Cortex of kidney (tissue), 1 donor: ENCODE measurements around the gene ARPC1B.
"Not testable (repeated sequence)": the region's sequence is repeated elsewhere in the genome, so short reads cannot be mapped to it uniquely, and the experiment has no call there.

Experiments used
- DNase-seq: peaks from one replicate; lab custom pipeline; 2025; lab: John Stamatoyannopoulos, UW

Gene ARPC1B

DNA sequence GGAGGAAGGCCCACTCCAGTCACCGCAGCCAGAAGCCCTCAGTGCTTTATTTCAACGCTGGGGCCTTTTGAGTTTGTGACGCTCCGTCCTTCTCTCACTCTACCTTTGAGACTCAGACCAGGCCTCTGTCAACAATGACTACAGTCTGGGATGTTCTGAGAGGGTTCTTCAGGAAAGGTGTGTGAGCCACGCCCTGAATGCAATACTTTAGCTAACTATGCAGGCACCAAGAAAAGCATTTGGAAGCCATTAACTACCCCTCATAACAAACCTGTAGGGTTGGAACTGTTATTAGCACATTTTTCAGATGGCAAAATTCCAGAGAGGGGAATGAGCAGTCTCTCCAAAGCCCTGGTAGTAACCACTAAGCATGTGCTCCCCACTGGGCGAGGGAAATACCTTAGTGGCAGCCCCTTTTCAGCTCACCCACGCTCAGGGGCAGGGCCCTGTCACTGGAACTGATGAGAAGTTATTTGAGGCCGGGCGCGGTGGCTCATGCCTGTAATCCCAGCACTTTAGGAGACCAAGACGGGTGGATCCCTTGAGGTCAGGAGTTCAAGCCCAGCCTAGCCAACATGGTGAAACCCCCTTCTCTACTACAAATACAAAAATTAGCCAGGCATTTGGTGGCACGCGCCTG, 5.7 kb upstream of the ARPC1B start:
- DNase-seq, result no peak

DNA sequence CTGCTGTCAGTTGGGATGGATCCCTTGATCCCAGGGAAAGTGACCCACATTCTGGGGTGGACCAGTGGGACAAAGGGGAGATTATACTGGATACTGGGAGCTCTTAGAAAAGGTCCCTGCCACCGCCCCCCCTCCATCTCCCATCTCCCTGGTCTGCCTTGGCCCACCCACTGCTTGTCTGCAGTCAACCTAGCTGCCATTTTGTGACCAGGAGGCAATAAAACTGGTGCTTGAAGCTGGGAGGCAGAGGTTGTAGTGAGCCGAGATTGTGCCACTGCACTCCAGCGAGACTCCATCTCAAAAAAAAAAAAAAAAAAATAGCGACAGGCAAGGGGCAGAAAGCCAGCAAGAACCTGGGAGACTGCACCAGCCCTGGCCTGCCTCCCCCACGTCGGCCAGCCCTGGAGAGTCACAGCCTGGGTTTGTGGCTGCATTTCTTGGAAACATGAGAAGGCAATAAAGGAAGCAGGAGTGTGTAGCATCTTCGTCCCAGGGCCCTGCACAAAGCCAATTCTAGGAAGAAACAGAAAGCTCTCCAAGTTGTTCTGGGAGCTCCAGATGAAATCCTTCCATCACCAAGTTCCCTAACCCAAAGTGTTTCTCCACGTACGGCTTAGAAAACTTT, 4.7 kb upstream of the ARPC1B start:
- DNase-seq, result no peak

DNA sequence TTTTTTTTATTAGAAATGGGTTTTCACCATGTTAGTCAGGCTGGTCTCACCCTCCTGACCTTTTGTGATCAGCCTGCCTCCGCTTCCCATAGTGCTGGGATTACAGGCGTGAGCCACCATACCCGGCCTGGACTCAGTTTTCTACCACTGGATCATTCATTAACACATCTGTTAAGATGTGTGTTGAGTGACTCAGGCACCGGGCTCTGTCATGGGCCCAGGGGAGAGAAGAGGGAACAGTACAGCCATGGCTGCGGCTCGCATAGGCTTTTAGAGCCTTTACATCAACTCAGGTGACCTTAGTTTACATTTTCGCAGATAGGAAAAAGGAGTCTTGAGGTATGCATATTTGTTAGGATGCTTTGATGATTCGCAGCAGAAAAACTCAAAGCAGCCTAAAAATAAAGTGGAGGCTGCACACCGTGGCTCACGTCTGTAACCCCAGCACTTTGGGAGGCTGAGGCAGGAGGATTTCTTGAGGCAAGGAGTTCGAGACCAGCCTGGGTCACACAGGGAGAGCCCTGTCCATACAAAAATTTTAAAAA, 3.1 kb upstream of the ARPC1B start:
- no peak for DNase-seq

DNA sequence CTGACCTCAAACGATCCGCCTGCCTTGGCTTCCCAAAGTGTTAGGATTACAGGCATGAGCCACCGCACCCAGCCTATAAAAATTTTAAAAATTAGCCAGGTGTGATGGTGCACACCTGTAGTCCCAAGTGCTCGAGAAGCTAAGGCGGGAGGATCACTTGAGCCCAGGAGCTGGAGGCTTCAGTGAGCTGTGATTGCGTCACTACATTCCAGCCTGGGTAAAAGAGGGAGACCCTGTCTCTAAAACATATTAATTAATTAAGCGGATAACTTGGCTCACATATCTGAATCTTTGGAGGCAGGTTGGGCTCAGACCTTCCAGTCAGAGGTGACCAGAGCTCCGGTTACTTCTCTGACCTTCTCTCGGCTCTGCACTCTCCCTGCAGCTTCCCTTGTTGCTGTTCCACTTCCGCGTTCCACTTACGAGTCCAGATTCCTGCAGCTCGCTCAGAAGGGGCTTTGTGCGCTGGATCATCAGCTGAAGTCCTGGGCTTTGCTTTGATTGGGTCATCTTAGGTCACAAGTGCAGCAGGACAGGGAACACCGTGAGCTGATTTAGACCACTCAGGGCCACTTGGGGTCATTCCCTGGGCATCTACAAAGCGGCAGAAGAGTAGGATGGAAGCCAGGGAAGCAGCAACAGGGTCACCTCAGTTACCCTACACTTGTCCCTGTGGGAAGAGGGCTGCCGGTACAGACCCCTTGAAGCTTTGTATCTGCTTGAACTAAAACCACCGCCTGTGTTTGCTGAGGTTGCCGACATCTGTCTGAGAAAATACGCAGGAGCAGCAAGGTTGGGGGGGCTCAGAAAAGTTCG, 2.0 kb upstream of the ARPC1B start:
- no peak for DNase-seq

DNA sequence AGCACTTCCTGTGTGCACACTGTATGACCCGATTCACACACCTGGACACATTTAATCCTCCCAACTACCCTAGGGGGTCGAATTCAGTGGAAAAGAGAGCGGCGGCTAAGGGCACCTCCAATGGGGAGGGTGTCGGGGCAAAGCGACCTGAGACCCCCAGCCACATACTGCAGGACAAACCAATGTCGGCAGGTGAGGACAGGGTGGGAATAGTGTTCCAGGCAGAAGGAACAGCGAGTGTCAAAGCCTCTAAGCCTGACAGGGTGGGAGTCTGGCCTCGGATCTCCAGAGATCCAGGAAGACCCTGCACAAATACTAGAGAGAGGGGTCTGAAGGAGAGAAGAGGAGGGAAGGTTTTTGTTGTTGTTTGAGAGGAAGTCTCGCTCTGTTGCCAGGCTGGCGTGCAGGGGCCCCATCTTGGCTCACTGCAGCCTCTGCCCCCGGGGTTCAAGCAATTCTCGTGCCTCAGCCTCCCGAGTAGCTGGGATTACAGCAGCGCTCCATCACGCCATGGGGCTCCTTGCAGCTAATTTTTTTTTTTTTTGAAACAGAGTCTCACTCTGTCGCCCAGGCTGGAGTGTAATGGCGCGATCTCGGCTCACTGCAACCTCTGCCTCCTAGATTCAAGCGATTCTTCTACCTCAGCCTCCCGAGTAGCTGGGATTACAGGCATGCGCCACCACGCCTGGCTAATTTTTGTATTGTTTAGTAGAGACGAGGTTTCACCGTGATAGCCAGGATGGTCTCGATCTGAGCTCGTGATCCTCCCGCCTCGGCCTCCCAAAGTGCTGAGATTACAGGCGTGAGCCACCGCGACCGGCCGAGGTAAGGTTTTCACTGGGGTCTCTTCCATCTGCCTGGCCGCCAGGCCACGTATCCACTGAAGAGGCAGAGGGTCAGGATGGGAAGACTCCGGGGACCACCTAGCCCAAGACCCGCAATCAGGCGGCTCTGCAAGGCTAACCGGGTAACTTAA, 1.2 kb upstream of the ARPC1B start:
- DNase-seq, result no peak

DNA sequence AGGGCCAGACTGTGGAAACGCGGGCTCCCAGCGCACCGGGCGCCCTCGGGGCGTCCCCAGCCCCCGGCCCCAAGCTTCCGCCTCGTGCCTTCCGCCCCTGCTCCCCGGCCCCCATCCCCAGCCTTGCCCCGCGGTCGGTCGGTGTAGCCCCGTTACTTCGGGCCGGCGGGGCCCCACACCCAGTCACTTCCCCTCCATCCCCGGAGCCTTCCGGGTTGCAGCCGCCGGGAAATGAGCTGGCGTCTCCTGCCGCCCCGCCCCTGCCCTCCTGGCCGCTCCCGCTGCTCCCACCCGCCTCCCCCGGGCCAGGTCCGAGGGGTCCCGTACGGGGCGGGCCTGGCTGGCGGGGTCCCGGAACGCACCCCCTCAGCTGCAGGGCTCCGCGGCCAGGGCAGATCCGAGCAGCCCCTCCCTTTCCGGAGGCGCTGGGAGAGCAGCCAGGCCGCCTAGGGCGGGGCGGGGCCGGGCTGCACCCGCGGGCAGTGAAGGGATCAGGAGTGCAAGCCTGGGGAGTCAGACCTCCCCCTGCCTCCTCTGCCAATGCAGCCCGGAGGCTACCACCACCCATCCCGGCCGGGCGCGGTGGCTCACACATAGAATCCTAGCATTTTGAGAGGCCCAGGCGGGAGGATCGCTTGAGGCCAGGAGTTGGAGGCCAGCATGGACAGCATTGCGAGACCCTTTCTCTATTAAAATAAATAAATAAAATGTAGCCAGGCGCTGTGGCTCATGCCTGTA, 709 bp downstream of the ARPC1B start:
- no peak for DNase-seq

DNA sequence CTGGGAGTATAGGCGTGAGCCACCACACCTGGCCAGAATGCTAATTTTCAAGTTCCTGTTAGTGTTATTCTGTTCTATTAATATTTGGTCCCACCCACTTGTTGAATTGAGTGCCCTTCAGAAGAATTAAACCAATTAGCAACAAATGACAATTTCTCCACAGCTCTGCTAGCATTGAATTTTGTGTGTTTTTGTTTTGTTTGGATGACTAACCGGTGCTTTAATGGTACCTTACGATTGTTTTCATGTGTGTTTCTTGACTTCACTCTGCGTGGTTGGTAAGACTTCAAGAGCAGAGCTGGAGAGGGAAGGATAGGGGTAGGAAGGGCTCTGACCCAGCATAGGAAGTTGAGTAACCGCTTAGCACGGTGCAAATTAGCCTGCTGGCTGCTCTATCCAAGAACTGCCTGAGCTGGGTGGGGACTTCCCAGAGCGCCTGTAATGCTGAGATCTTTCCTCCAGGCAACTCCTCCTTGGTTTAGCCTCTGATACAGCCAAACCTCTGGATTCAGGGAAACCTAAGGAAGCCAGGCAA, 4.6 kb downstream of the ARPC1B start:
- DNase-seq, result no peak

DNA sequence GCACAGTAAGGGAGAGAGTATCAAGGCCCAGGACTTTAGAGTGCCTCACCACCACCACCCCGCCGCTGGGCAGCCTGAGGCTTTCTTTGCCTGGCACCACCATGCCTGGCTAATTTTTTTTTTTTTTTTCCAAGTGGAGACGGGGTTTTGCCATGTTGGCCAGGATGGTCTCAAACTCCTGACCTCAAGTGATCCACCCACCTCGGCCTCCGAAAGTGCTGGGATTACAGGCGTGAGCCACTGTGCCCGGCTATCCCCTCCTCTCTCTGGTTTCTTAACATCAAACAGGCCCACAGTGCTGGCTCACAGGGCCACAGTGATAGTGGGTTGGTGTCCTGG, 5.1 kb downstream of the ARPC1B start:
- not testable (repeated sequence) for DNase-seq

DNA sequence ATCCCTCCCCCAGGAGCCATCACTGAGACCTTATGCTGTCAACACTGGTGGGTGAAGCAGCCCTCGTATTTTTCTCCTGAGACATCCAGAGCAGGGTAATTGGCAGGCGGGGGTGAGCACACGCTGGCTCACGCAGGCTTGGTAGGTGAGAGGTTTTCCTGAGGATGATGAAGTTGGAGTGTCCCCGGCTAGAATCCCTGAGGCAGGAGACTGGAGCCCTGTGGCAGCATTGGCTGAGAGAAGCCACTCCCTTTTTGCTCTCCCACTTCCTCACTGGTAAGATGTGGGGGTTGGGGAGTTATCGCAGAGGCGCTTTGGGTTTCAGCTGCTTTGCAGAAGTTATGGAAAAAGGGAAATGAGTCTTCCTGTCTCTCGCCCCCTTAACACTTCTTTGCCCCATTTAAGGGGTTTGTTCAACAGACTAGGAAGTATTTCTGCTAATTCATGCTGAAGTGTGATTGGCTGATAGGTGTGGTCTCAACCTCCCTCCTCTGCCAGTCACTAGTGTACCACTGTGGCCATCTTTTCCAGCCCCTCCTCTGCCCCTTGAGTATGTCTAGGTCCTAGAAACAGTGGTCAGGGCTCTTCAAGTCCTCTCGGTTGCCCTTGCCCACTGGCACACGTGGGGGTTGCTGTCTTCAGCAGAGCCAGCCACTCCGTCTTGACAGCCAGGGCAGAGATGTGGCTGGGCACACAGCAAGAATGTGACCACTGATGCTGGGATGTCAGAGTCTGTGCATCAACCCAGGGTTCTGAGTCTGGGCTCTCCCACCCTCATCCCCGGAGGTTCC, 5.7 kb downstream of the ARPC1B start:
- DNase-seq, result no peak

DNA sequence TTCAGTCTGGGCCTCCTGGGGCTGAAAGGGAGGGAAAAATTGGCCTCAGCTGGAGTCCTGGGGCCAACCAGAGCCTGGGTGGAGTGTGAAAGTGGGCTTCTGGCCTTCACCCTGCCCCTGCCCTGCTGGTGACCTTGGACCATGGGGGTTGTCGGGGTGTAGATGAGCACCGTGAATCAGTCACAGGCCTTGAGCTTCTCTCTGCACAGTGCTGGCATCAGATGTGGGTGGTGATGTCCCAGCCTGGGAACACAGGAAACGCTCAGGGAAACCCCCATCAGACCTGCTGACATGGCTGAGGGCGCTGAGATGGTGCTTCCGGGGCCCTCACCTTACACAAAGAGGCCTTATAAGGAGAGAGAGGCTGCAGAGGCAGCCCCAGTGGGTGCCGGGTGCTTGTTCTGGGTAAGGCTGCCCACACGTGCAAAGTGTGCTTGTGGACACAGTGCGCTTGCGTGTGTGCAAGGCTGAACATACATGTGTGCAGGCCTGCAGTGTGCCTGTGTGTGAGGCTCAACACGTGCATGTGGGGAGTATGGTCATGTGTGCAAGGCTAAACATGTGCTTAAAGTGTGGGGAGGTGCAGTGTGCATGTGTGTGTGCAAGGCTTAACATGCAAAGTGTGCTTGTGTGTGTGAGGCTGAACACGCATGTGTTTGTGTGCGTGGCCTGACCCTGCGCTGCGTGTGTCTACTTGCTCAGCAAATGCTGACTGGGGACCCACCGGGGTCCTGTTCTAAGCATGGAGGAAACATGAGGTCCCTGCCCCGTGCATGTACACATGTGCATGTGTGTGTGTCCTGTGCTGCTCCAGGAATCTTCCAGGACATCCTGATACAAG, 6.5 kb downstream of the ARPC1B start:
- DNase-seq, result no peak

DNA sequence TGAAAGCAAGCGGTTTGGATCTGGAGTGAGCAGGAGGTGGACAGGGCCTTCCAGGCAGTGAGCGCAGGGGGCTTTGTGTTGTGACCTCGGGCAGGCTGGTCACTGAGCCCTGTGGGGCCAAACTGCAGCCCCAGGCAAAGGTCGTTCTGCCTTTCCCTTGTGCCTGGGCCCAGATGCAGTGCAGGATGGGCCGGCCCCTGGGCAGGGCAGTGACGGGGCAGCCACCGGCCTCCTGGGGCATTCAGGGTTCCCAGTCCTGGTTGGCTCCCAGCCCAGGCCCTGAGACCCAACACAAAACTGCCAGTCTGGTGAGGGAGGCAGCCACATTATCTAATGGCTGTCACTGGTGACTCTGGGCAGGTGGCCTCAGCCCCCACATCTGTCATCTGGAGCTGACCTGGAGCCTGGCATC, 7.1 kb downstream of the ARPC1B start:
- DNase-seq, result no peak

DNA sequence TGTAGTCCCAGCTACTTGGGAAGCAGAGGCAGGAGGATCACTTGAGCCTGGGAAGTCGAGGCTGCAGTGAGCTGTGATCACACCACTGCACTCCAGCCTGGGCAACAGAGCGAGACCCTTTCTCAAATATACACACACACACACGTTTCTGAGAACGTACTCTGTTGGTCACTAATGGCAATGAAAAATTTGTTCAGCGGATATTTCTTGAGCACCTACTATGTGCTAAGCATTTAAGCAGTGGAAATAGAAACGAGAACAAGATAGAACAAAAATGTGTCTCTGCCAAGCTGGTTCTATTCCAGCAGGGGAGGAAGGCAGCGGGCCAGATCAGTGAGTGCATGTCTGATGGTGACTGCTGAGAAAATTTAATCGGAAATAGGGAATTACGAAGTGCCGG, 8.7 kb downstream of the ARPC1B start:
- no peak for DNase-seq

DNA sequence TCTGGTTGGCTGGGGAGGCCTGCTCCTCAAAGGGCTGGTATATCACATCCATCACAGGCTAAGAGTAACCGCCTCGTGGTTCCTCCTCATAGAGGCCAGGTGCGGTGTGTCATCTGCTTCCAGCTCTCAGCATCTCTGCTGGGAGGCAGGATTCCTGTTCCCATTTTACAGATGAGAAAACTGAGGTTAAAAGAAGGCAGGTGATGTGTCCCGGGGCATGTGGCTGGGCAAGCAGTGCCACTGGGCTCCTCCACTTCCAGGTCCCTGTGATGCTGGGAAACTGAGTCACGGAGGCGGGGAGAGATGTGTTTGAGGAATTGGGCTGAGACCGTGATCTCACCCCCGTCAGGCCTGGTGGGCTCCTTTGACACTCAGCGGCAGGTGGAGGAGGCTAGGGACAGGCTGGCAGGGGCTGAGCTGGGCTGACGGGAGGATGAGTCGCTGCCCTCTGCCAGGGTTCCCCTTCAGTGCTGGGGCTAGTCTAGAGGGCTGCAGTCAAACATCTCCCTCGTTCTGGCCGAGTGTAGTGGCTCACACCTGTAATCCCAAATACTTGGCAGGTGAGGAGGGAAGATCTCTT, 9.4 kb downstream of the ARPC1B start:
- DNase-seq, result no peak

DNA sequence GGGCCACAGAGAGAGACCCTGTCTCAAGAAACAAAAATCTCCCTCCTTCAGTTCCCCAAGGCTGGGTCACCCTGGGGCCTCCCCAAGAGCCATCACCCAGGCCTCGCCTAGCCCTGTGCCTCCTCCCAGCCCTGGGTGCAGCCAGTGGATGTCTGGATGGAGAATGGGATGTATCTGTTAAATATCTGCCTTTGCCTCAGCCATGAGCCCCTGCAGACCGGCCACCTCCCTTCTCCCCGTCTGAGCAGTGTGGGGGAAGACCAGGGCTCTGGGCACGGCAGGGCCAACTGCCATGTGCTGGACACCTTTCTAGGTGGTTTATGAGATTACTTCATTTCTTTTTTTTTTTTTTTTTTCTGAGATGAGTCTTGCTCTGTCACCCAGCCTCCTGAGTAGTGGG, 10.0 kb downstream of the ARPC1B start:
- DNase-seq, result no peak

DNA sequence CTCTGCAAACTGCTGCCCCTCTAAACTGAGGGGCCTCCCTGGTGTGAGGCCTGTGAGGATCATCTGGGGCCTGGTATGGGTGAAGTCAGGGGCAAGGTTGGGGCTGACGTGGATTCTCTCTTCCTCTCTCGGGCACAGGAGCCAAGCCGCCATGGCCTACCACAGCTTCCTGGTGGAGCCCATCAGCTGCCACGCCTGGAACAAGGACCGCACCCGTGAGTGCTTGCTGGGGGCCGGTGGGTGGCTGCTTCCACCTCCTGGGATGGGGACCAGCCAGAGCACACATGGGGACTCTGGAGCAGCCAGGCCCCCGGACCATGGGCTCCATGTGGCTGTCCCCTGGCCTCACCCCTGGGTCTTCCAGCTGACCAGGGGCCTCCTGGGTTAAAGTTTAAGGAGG, 11.0 kb downstream of the ARPC1B start:
- DNase-seq, result no peak

DNA sequence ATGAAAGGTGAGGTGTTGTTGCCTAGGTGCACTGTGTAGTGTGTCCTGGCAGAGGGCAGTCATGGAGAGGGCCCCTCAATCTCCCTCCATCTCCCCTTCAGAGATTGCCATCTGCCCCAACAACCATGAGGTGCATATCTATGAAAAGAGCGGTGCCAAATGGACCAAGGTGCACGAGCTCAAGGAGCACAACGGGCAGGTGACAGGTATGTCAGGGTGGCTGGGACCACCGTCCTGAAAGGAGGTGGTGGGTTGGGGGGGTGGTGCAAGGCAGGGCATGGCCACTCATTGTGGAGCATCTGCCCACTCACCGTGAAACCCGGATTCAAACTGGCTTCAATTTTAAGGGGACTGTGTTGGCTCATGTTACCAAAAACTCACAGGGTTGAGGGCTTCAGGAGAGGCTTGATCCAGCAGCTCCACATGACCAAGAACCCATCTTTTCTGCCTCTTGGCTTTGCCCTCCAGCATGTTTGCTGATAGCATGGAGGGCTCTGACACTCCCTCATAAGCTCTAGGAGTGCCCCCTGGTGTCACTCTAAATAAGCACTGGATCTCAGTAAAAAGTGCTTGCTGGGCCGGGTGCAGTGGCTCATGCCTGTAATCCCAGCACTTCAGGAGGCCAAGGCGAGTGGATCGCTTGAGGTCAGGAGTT, 12.2 kb downstream of the ARPC1B start:
- DNase-seq, result no peak

DNA sequence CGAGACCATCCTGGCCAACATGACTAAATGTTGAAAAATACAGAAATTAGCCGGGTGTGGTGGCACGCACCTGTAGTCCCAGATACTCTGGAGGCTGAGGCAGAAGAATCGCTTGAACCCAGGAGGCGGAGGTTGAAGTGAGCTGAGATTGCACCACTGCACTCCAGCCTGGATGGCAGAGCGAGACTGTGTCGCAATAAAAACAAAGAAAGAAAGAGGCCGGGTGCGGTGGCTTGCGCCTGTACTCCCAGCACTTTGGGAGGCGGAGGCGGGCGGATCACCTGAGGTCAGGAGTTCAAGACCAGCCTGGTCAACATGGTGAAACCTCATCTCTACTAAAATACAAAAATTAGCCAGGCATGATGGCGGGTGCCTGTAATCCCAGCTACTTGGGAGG, 12.7 kb downstream of the ARPC1B start:
- DNase-seq, result not testable (repeated sequence)

DNA sequence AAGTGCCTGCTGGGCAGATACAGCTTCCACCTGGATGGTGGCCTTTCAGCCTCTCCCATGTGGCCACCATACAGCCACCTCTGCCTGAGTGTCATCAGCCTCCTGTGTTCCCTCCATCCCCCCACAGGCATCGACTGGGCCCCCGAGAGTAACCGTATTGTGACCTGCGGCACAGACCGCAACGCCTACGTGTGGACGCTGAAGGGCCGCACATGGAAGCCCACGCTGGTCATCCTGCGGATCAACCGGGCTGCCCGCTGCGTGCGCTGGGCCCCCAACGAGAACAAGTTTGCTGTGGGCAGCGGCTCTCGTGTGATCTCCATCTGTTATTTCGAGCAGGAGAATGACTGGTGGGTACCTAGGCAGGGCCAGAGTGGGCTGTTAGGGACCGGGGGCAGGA, 13.4 kb downstream of the ARPC1B start:
- no peak for DNase-seq
